ENCODE measurements around the gene HERPUD2.
"Not testable (repeated sequence)": the region's sequence is repeated elsewhere in the genome, so short reads cannot be mapped to it uniquely, and the experiment has no call there.

The HERPUD2 gene

DNA sequence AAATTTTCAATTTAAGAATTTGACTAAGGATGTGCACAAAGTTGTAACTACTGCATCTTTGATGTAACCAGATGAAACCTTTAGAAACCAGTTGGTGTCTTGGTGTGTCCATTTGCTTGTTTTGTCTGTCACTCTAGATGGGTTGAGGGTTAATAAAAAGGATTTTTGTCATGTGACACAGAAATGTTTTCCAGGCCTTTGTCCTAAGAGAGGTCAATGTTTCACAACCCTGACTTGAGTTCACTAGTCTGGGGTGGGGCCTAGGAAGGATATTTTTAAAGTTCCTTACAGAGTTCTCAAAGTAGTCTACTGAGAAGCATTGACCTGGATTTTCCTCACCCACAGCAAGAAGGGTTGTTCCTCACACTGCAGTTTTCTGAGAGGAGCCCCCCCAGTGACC is 90.3 kb downstream of the HERPUD2 start:
- no peak for DNase-seq

- DNase-seq = no peak
Measured at GRCh38 chr7:35599645-35600044, 95.3 kb downstream of the HERPUD2 start.

DNA sequence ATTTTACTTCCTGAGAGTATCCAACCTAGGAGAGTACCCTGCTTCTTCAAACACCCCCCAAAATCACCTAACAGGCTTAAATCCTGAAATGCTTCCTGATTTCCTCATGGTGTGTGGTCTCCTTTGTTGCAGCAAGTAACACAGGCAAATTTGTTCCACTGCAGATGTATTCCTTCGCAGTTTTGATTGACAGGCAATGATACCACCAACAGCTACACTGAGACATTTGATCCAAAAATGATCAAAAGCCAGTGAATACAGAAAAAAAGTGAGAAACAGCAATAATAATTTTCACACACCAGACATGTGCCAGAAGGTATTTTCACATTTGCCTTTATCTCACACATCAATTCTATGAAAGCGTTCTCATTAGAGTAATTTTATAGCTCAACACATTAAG is 95.9 kb downstream of the HERPUD2 start:
- no peak for DNase-seq

GRCh38 chr7:35596061-35596460 is 98.9 kb downstream of the HERPUD2 start:
- DNase-seq = no peak

- no peak for DNase-seq
Measured at GRCh38 chr7:35593899-35594298, 101.0 kb downstream of the HERPUD2 start.

- DNase-seq = no peak
Measured at GRCh38 chr7:35588647-35589046, 106.3 kb downstream of the HERPUD2 start.

GRCh38 chr7:35584990-35585389 is 109.9 kb downstream of the HERPUD2 start:
- DNase-seq = no peak

DNA sequence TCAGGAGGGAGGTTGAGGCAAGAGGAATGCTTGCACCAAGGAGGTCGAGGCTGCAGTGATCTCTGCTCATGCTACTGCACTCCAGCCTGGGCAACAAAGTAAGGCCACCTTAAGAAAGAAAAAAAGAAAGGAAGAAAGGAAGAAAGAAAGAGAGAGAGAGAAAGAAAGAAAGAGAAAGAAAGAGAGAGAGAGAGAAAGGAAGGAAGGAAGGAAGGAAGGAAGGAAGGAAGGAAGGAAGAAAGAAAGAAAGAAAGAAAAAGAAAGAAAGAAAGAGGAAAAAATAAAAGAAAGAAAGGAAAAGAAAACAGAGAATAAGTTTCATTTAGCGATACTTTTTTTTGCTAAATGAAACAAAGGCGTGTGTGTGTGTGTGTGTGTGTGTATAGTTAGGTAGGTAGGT is 110.4 kb downstream of the HERPUD2 start:
- DNase-seq = not testable (repeated sequence)
